ENCODE data around the gene WDR87. TPM values are rescaled to one million over a fixed set of nuclear protein-coding genes. Genes with fewer than 3 reads are reported as not detected.

Gene WDR87
- total and polyA plus RNA-seq, 2 of the 8 experiments (the other 6 are each of a cell fraction or from before 2014, with no cell fraction given) = not detected

DNA sequence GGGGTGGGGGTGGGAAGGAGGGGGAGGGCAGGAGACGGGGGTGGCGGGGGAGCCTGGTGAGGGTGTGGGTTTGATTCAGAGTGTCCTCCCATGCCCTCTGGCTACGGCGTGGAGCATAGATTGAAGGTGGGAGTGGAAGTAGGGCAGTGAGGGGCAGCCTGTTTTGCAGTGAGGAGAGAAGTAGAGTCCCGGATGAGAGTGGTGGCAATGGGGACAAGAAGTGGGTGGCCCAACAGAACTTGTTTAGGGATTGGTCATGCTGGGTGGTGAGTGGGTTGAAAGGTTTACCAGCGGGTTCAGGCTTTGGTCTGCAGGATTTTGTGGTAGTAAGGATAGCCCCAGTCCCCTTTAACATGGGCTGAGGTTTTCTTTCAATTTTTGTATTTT, 36.1 kb upstream of the WDR87 start:
- FAIRE-seq = no peak
- ChIA-PET CTCF (ENCODE audit: partially characterized antibody) (interaction anchor here (1.6 kb wide), 1 partner anchor 10 kb away, joined by 5 read pairs; no protein-coding TSS in a partner anchor), POLR2A (ENCODE audit: partially characterized antibody) (interaction anchor here (1.0 kb wide), 1 partner anchor 35 kb away, joined by 3 read pairs; the partner anchor contains the start of gene SIPA1L3)
- peaks cover 7% of the 10 kb centered on the region for H3K79me1 ChIP-seq (ENCODE audit: low read depth, low read length)
- no peak overlapping the region for H3K27ac ChIP-seq (ENCODE audit: low read depth, low read length)
- TF ChIP-seq RNF2 (IDR thresholded peaks at IDR 0.05; ENCODE audit: borderline replicate concordance, low read depth, low read length, missing control alignments, poor library complexity, severe bottlenecking) (no peak), HDAC6 (IDR thresholded peaks at IDR 0.05; ENCODE audit: low read depth, low read length) (no peak), CTBP2 (IDR thresholded peaks at IDR 0.05; ENCODE audit: borderline replicate concordance, insufficient read depth, insufficient read length, low read length) (no peak), BCL11A (IDR thresholded peaks at IDR 0.05; ENCODE audit: low read depth in 2 of 2, low read length in 2 of 2) (no peak), CBX5 (IDR thresholded peaks at IDR 0.05; ENCODE audit: low read depth, low read length) (no peak), SP4 (IDR thresholded peaks at IDR 0.05; ENCODE audit: low read length) (no peak), JUN (IDR thresholded peaks at IDR 0.05; ENCODE audit: low read depth, low read length) (no peak), ZNF274 (IDR thresholded peaks at IDR 0.05; ENCODE audit: borderline replicate concordance, extremely low read depth, low read length) (no peak), KDM1A (IDR thresholded peaks at IDR 0.05; ENCODE audit: borderline replicate concordance, low read length) (no peak)
- H4K20me1 ChIP-seq (replicated peaks in 1 of 2; ENCODE audit: control insufficient read depth in 1 of 2, insufficient read depth in 2 of 2, low read length in 2 of 2) = peaks cover 0 to 2% of the 10 kb centered on the region in 2 experiments
- H3K4me2 ChIP-seq (ENCODE audit: insufficient read depth in 1 of 2, low read depth in 2 of 2, low read length in 2 of 2) = no peak overlapping the region
- peaks cover 0 to 6% (median 0%) of the 10 kb centered on the region in 4 experiments; a peak in 1 of 8 replicates for H3K36me3 ChIP-seq (ENCODE audit: control insufficient read depth in 2 of 4, insufficient read depth in 4 of 4, low read length in 3 of 4)
- no peak overlapping the region for H3K14ac ChIP-seq (ENCODE audit: insufficient read length)
- no peak overlapping the region for H2BK5ac ChIP-seq (ENCODE audit: low read depth, low read length)
- no peak overlapping the region for H3K23ac ChIP-seq (ENCODE audit: insufficient read length)
- H3K79me2 ChIP-seq (ENCODE audit: control insufficient read depth in 1 of 2, insufficient read depth in 2 of 2, low read length in 2 of 2) = peaks cover 0 to 67% of the 10 kb centered on the region in 2 experiments; a peak in 2 of 4 replicates
- H3K4me1 ChIP-seq (replicated peaks in 1 of 4; ENCODE audit: control insufficient read depth in 3 of 4, insufficient read depth in 4 of 4, low read length in 3 of 4) = no peaks in the 10 kb centered on the region
- H2BK120ac ChIP-seq (replicated peaks; ENCODE audit: low read depth, low read length) = no peak overlapping the region
- H2AK5ac ChIP-seq (ENCODE audit: low read depth, low read length) = no peak overlapping the region
- H3K56ac ChIP-seq (replicated peaks; ENCODE audit: insufficient read length, low read depth, low read length) = no peak overlapping the region
- WGBS, 2 experiments (ENCODE audit: extremely low coverage in 1 of 2, insufficient coverage in 1 of 2, insufficient read length in 1 of 2, insufficient replicate concordance in 2 of 2, low coverage in 1 of 2, low lambda C conversion rate in 2 of 2, missing lambda C conversion rate in 1 of 2) = 97% methylated on average over 4 of the region's 6 CpGs; no CpG with 5 or more reads in 1 of the 2 experiments
- H4K5ac ChIP-seq (ENCODE audit: insufficient read length, low read depth, low read length) = no peak overlapping the region
- no peak for DNase-seq (ENCODE audit: low read depth in 1 of 2, low spot score in 2 of 2)
- H2BK20ac ChIP-seq (ENCODE audit: low read length) = no peak overlapping the region
- no peak overlapping the region for H2AFZ ChIP-seq (ENCODE audit: low read length)
- no peaks in the 10 kb centered on the region; the same call in 1 of the 2 replicates for H3K23me2 ChIP-seq (ENCODE audit: low read depth, low read length)
- H3K4ac ChIP-seq (replicated peaks; ENCODE audit: insufficient read length, low read depth, low read length) = no peak overlapping the region
- H3K9me3 ChIP-seq (ENCODE audit: insufficient read depth in 2 of 2, low read depth in 1 of 2, low read length in 1 of 2) = no peaks in the 10 kb centered on the region
- H3K9ac ChIP-seq (replicated peaks in 1 of 4; ENCODE audit: extremely low read depth in 1 of 4, low read depth in 3 of 4, low read length in 3 of 4) = no peak overlapping the region
- no peak overlapping the region for H2BK12ac ChIP-seq (ENCODE audit: low read depth, low read length)
- no peak overlapping the region for H2BK15ac ChIP-seq (ENCODE audit: low read length)
- H3K27me3 ChIP-seq (replicated peaks in 1 of 4; ENCODE audit: control insufficient read depth in 3 of 4, extremely low read depth in 1 of 4, insufficient read depth in 3 of 4, low read length in 3 of 4) = no peaks in the 10 kb centered on the region
- no peak overlapping the region for H4K91ac ChIP-seq (replicated peaks; ENCODE audit: insufficient read length, low read length)
- H4K8ac ChIP-seq (ENCODE audit: extremely low read depth, insufficient read depth, low read length) = no peak overlapping the region
- no peak overlapping the region for H3K18ac ChIP-seq (ENCODE audit: extremely low read depth, low read length)
- no peak overlapping the region for H3K4me3 ChIP-seq (ENCODE audit: extremely low read depth in 1 of 4, insufficient read depth in 2 of 4, low read depth in 3 of 4, low read length in 4 of 4)

All from H1 (cell line).